HFFc6 (cell line): ENCODE measurements around the gene TPR. TPM values are rescaled to one million over a fixed set of nuclear protein-coding genes. Genes with fewer than 3 reads are reported as not detected.

ENCODE experiments used
- DNase-seq: peaks from one replicate; pipeline ENCODE4 v3.0.0-alpha.2; 2018
- H3K27ac Mint-ChIP-seq: 2 replicates; pipeline ENCODE4 v1.8.0; 2020; ENCODE audit warnings: mild to moderate bottlenecking, mixed read lengths
- H3K27me3 Mint-ChIP-seq: 2 replicates; pipeline ENCODE4 v1.8.0; 2021; ENCODE audit warnings: mild to moderate bottlenecking, moderate library complexity, mixed read lengths; ENCODE audit not compliant: insufficient read depth
- H3K36me3 Mint-ChIP-seq: 2 replicates; pipeline ENCODE4 v1.8.0; 2021; ENCODE audit warnings: low read depth, mixed read lengths
- H3K4me1 Mint-ChIP-seq: 2 replicates; pipeline ENCODE4 v1.8.0; 2020; ENCODE audit warnings: low read depth, mixed read lengths
- H3K4me3 Mint-ChIP-seq: 2 replicates; pipeline ENCODE4 v1.8.0; 2020; ENCODE audit warnings: mild to moderate bottlenecking, moderate library complexity, mixed read lengths
- H3K9me3 Mint-ChIP-seq: 2 replicates; pipeline ENCODE4 v1.8.0; 2020; ENCODE audit warnings: mild to moderate bottlenecking, mixed read lengths
- total RNA-seq, 6 experiments: library from RNA; stranded (reverse); fragmentation: NEBNext Ultra II Directional; extraction: Animal tissue kit (Norgen Biotek cat#: 25700); gene quantifications; 2 replicates in 1 of 6; 3 replicates in 5 of 6; pipeline ENCODE4 v1.2.3, GENCODE V29; 2021
- TF ChIP-seq, protein P1 (sequence below): fragments of 200-600 bp; sonication (generic); IDR thresholded peaks from 2 replicates; pipeline ENCODE4 v1.5.0; 2021; ENCODE audit warnings: antibody characterized with exemption, mild to moderate bottlenecking

TPR gene
- total RNA-seq, 6 experiments from 2014 or later: 61.4 to 75.6 (median 62.8) TPM

DNA sequence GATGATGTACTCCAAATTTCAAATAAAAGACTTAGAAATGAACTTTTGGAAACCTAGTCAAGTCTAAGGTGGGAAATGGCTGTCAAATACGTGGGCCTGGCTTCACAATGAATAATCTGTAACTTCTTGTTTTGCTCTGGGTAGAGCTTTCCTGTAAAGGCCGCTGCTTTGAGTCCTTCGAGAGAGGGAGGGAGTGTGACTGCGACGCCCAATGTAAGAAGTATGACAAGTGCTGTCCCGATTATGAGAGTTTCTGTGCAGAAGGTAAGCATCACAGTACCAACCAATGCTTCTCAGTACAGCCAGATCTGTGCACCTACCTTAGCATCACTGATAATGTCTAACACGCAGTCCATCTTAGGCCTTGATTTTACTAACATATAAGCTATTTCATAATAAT, 73.6 kb downstream of the TPR start:
- H3K27me3 Mint-ChIP-seq: peaks cover 7% of the 10 kb centered on the region; the same call in 1 of the 2 replicates
- TF ChIP-seq, protein P1, sequence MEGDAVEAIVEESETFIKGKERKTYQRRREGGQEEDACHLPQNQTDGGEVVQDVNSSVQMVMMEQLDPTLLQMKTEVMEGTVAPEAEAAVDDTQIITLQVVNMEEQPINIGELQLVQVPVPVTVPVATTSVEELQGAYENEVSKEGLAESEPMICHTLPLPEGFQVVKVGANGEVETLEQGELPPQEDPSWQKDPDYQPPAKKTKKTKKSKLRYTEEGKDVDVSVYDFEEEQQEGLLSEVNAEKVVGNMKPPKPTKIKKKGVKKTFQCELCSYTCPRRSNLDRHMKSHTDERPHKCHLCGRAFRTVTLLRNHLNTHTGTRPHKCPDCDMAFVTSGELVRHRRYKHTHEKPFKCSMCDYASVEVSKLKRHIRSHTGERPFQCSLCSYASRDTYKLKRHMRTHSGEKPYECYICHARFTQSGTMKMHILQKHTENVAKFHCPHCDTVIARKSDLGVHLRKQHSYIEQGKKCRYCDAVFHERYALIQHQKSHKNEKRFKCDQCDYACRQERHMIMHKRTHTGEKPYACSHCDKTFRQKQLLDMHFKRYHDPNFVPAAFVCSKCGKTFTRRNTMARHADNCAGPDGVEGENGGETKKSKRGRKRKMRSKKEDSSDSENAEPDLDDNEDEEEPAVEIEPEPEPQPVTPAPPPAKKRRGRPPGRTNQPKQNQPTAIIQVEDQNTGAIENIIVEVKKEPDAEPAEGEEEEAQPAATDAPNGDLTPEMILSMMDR: no peak
- H3K36me3 Mint-ChIP-seq: no peaks in the 10 kb centered on the region
- H3K9me3 Mint-ChIP-seq: no peaks in the 10 kb centered on the region
- no peaks in the 10 kb centered on the region for H3K4me1 Mint-ChIP-seq
- H3K4me3 Mint-ChIP-seq: no peak overlapping the region
- no peak for DNase-seq
- no peak overlapping the region for H3K27ac Mint-ChIP-seq

DNA sequence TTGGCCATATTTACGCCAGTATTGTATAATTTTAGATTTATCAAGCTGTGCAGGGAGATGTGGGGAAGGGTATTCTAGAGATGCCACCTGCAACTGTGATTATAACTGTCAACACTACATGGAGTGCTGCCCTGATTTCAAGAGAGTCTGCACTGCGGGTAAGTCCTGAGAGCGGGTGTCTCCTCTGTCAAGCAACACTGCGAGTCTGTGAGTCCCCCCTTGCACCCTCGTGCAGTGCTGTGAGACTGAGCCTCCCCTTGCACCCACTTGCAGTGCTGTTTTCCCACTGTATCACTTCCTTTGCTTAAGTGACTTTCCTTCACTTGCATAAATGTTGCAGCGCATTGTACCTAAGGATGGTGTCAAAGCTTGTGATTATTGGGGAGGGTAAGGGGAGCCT, 75.0 kb downstream of the TPR start:
- H3K4me1 Mint-ChIP-seq: no peaks in the 10 kb centered on the region
- H3K9me3 Mint-ChIP-seq: no peaks in the 10 kb centered on the region
- H3K4me3 Mint-ChIP-seq: no peak overlapping the region
- H3K27ac Mint-ChIP-seq: no peak overlapping the region
- H3K36me3 Mint-ChIP-seq: no peaks in the 10 kb centered on the region
- no peak for DNase-seq
- TF ChIP-seq, protein P1: no peak
- H3K27me3 Mint-ChIP-seq: peaks cover 7% of the 10 kb centered on the region; the same call in 1 of the 2 replicates

DNA sequence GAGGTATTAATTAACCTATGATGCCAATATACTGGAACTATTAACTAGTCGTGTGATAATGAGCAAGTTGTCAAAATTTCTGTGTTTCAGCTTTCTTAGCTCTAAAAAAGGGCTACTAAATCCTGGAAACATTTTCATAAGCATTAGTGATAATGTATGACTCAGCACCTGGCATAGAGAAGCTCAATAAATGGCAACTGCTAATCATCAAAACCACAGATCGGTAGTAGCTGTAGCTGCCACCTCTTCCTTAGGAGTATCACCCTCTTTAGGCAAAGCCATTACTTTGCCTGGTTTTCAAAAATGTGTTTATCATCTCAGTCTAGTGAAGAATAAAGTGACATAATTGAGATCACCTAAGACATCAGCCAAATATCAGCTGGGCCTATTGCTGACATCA, 75.5 kb downstream of the TPR start:
- Mint-ChIP-seq H3K27me3 (peaks cover 7% of the 10 kb centered on the region; the same call in 1 of the 2 replicates), H3K36me3 (no peaks in the 10 kb centered on the region), H3K4me1 (no peaks in the 10 kb centered on the region), H3K9me3 (no peaks in the 10 kb centered on the region), H3K27ac (no peak overlapping the region), H3K4me3 (no peak overlapping the region)
- no peak for DNase-seq
- TF ChIP-seq, protein P1: no peak

DNA sequence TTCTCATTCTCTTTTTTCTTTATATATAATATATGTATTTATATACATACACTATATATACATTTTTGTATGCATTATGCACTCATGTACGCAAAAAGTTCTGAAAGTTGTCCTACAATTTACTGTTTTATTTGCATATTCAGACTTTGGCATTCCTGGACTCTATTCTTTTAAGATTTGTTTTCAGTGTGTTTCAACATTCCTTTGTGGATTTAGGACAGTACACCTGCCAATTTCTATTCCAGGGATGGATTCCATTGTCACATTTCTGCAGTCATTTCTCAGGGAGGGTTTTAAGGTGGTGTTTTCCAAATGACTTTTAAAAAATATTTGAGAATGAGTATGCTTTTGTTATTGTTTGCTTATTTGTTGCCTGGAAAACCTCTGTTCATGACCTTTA, 76.2 kb downstream of the TPR start:
- no peak overlapping the region for H3K4me3 Mint-ChIP-seq

DNA sequence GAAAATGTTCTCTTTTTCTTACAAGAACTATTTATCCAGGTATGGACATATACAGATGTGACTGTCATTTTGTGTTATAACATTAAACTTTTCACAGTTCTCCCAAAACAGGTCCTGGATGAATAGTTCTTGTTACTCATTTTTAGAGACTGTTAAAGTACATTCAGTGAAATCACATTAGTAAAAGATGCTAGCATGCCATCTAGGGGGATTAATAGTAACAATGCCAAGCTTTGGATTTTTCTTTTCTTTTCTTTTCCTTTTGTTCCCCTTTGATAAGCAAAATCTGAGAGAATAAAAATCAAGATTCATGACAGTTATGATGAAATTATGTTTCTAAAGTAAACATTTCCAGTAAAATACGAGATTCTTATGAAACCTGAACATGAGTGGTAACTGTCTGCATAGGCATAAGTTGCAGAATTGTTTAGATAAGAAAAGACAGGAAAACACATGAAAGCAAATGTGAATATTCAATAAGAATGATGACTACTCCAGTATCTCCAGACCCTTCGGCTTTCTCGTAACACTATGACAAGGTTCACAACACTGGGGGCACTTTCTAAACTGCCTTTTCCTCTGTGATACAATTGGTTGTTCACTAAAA, 77.5 kb downstream of the TPR start:
- H3K4me3 Mint-ChIP-seq: no peak overlapping the region
- no peak overlapping the region for H3K27ac Mint-ChIP-seq
- no peaks in the 10 kb centered on the region for H3K9me3 Mint-ChIP-seq
- no peaks in the 10 kb centered on the region for H3K36me3 Mint-ChIP-seq
- TF ChIP-seq, protein P1: no peak
- no peaks in the 10 kb centered on the region for H3K4me1 Mint-ChIP-seq
- H3K27me3 Mint-ChIP-seq: peaks cover 10% of the 10 kb centered on the region; the same call in 1 of the 2 replicates
- DNase-seq: no peak

More for the DNA sequence above, 76.2 kb downstream of the TPR start:
- TF ChIP-seq, protein P1: no peak
- Mint-ChIP-seq H3K9me3 (no peaks in the 10 kb centered on the region), H3K36me3 (no peaks in the 10 kb centered on the region), H3K27ac (no peak overlapping the region), H3K4me1 (no peaks in the 10 kb centered on the region), H3K27me3 (peaks cover 7% of the 10 kb centered on the region; the same call in 1 of the 2 replicates)
- no peak for DNase-seq
